Activated CD8-positive, alpha-beta T cell treated with anti-CD3 and anti-CD28 coated beads for 36 hours (primary cell): ENCODE measurements around the gene NELFB. TPM values are rescaled to one million over a fixed set of nuclear protein-coding genes. Genes with fewer than 3 reads are reported as not detected.
A peak's percentile ranks its signal among the peaks of the same experiment; 100 is the strongest.

Source experiments
- ATAC-seq: fragments of 200-7000 bp; cut with Tn5 transposase; one replicate; pipeline ENCODE4 v1.10.0; 2021; ENCODE audit warnings: mild to moderate bottlenecking, moderate library complexity
- CTCF ChIA-PET: fragments of 350-600 bp; sonication (Branson Sonifier 250); formaldehyde crosslinking; loops from one replicate; lab custom pipeline; 2021; ENCODE audit warnings: antibody characterized with exemption; lab: Charles Lee
- POLR2A ChIA-PET: fragments of 350-600 bp; sonication (Branson Sonifier 250); formaldehyde crosslinking; loops from one replicate; lab custom pipeline; 2021; ENCODE audit warnings: antibody characterized with exemption; lab: Charles Lee
- DNase-seq: peaks from one replicate; pipeline ENCODE4 v3.0.0-alpha.2; 2020
- H3K27ac Mint-ChIP-seq: one replicate; pipeline ENCODE4 v1.8.0; 2021; ENCODE audit warnings: mild to moderate bottlenecking, mixed read lengths
- H3K27me3 Mint-ChIP-seq: one replicate; pipeline ENCODE4 v1.8.0; 2021; ENCODE audit warnings: mixed read lengths
- H3K36me3 Mint-ChIP-seq: one replicate; pipeline ENCODE4 v1.8.0; 2021; ENCODE audit warnings: low read depth, mixed read lengths
- H3K4me1 Mint-ChIP-seq: one replicate; pipeline ENCODE4 v1.8.0; 2021; ENCODE audit warnings: low read depth, mixed read lengths
- H3K4me3 Mint-ChIP-seq: one replicate; pipeline ENCODE4 v1.8.0; 2021; ENCODE audit warnings: mild to moderate bottlenecking, moderate library complexity, mixed read lengths
- H3K9me3 Mint-ChIP-seq: one replicate; pipeline ENCODE4 v1.8.0; 2021; ENCODE audit warnings: mixed read lengths
- intact Hi-C: fragments of 100-400 bp; cut with micrococcal nuclease; formaldehyde crosslinking; loops from one replicate; pipeline ENCODE4 v1.10.0; 2022
- total RNA-seq, 2 experiments: library from RNA; stranded (reverse); gene quantifications; one replicate each; pipeline ENCODE4 v1.2.3, GENCODE V29; 2021
- TF ChIP-seq, protein P1 (sequence below): fragments of 200-600 bp; IDR thresholded peaks from one replicate; pipeline ENCODE4 v1.8.0; 2022; ENCODE audit warnings: antibody characterized with exemption, mild to moderate bottlenecking

NELFB gene
- total RNA-seq, 2 experiments from 2014 or later, result 50.9 to 54.3 TPM

DNA sequence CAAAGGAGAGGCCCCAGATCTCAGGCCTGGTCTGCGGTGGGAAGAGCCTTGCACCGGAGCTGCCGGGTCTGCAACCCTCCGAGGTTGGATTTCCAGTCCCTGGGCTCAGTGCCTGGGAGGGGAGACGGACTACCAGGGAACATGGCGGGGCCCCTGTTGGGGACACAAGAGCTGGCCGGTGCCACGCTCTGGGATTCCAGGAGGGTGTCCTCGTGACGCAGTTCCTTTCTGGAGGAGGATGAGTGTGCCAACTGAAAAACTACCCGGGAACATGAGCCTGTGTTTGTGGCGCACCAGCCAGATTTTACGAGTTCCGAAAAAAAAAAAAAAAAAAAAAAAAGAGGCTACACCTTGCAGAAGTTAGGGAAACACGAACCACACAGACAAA lies 38.0 kb downstream of the NELFB start:
- Mint-ChIP-seq H3K4me3 (no peak overlapping the region), H3K9me3 (no peaks in the 10 kb centered on the region), H3K27me3 (peaks cover 29% of the 10 kb centered on the region), H3K36me3 (no peaks in the 10 kb centered on the region), H3K4me1 (peaks cover 3% of the 10 kb centered on the region), H3K27ac (no peak overlapping the region)
- ATAC-seq, result no peak
- TF ChIP-seq, protein P1, sequence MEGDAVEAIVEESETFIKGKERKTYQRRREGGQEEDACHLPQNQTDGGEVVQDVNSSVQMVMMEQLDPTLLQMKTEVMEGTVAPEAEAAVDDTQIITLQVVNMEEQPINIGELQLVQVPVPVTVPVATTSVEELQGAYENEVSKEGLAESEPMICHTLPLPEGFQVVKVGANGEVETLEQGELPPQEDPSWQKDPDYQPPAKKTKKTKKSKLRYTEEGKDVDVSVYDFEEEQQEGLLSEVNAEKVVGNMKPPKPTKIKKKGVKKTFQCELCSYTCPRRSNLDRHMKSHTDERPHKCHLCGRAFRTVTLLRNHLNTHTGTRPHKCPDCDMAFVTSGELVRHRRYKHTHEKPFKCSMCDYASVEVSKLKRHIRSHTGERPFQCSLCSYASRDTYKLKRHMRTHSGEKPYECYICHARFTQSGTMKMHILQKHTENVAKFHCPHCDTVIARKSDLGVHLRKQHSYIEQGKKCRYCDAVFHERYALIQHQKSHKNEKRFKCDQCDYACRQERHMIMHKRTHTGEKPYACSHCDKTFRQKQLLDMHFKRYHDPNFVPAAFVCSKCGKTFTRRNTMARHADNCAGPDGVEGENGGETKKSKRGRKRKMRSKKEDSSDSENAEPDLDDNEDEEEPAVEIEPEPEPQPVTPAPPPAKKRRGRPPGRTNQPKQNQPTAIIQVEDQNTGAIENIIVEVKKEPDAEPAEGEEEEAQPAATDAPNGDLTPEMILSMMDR, result no peak
- ChIA-PET CTCF (interaction anchor here (1.5 kb wide), 1 partner anchor 130 kb away, joined by 3 read pairs; the partner anchor contains the start of gene EXD3), POLR2A (interaction anchor here (1.1 kb wide), 1 partner anchor 13 kb away, joined by 3 read pairs; no protein-coding TSS in a partner anchor)
- DNase-seq, result no peak
- intact Hi-C loops, result loop anchor here (10.0 kb wide), 1 partner anchor 112 kb away; no protein-coding TSS in a partner anchor

GRCh38 chr9:137293482-137294090 lies 38.5 kb downstream of the NELFB start:
- H3K27me3 Mint-ChIP-seq, result peaks cover 33% of the 10 kb centered on the region
- POLR2A ChIA-PET, result interaction anchor here (1.1 kb wide), 1 partner anchor 13 kb away, joined by 3 read pairs; no protein-coding TSS in a partner anchor
- intact Hi-C loops, result loop anchor here (10.0 kb wide), 1 partner anchor 111 kb away; no protein-coding TSS in a partner anchor
- TF ChIP-seq, protein P1, result no peak
- H3K9me3 Mint-ChIP-seq, result no peaks in the 10 kb centered on the region
- peaks cover 3% of the 10 kb centered on the region for H3K4me1 Mint-ChIP-seq
- H3K4me3 Mint-ChIP-seq, result no peak overlapping the region
- DNase-seq (no peak), ATAC-seq (no peak)
- H3K36me3 Mint-ChIP-seq, result no peaks in the 10 kb centered on the region
- no peak overlapping the region for H3K27ac Mint-ChIP-seq
- CTCF ChIA-PET, result interaction anchor here (1.5 kb wide), 2 partner anchors 129 to 150 kb away, joined by 3 to 4 read pairs; partner anchors contain the start of gene EXD3

DNA sequence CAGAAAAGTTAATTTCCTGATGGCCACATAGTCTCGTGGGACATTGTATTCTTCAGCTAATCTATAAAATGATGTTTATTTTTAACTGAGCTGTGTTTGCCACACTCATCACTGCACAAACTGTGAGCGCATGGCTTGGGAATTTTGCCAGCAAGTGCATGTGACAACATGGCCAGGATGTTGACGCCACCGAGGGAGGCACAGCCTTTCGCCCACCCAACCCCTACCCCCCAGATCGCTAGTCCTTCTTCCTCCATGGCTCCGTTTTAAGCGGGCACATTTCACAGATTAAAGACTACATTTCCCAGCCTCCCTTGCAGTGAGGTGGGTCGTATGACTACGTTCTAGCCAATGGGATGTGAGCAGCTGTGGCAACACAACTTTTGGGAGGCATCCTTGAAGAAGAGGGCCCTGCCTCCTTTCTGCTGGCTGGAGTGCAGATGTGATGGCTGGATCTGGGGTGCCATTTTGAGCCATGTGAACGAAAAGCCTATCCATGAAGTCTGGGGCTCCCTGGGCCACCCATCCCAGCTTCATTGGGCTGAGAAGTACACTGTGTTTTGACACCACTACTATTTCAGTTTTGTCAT lies 39.1 kb downstream of the NELFB start:
- DNase-seq (peak; percentile 52), ATAC-seq (peak; percentile 69)
- Mint-ChIP-seq H3K9me3 (no peaks in the 10 kb centered on the region), H3K4me1 (peaks cover 3% of the 10 kb centered on the region), H3K4me3 (no peak overlapping the region), H3K27me3 (peaks cover 34% of the 10 kb centered on the region), H3K36me3 (no peaks in the 10 kb centered on the region), H3K27ac (no peak overlapping the region)
- intact Hi-C loops, result loop anchor here (10.0 kb wide), 1 partner anchor 111 kb away; no protein-coding TSS in a partner anchor
- POLR2A ChIA-PET, result interaction anchor here (1.1 kb wide), 1 partner anchor 14 kb away, joined by 3 read pairs; no protein-coding TSS in a partner anchor
- TF ChIP-seq, protein P1, result no peak
- CTCF ChIA-PET, result interaction anchor here (0.8 to 1.5 kb wide), 3 partner anchors 11 to 149 kb away, joined by 3 to 4 read pairs (median 3); partner anchors contain the start of gene EXD3

GRCh38 chr9:137294681-137295237 lies 39.6 kb downstream of the NELFB start:
- DNase-seq (no peak), ATAC-seq (peak; percentile 25)
- peaks cover 35% of the 10 kb centered on the region for H3K27me3 Mint-ChIP-seq
- CTCF ChIA-PET, result interaction anchor here (0.8 to 1.5 kb wide), 3 partner anchors 10 to 149 kb away, joined by 3 to 4 read pairs (median 3); partner anchors contain the start of gene EXD3
- POLR2A ChIA-PET, result no interaction called here
- H3K4me3 Mint-ChIP-seq, result peak overlapping the region; percentile 8
- intact Hi-C loops, result loop anchor here (10.0 kb wide), 1 partner anchor 110 kb away; no protein-coding TSS in a partner anchor
- H3K4me1 Mint-ChIP-seq, result peaks cover 3% of the 10 kb centered on the region
- TF ChIP-seq, protein P1, result no peak
- no peaks in the 10 kb centered on the region for H3K9me3 Mint-ChIP-seq
- H3K27ac Mint-ChIP-seq, result no peak overlapping the region
- no peaks in the 10 kb centered on the region for H3K36me3 Mint-ChIP-seq
